Neural progenitor cell (in vitro differentiated cells): ENCODE measurements around the gene PRSS3.
"Not testable (repeated sequence)": the region's sequence is repeated elsewhere in the genome, so short reads cannot be mapped to it uniquely, and the experiment has no call there.

Experiments
- CTCF ChIP-seq: fragments of 200-600 bp; sonication (generic); IDR thresholded peaks from 2 replicates; pipeline ENCODE4 v1.5.1; 2017; ENCODE audit warnings: antibody characterized with exemption, mild to moderate bottlenecking
- EZH2 ChIP-seq: fragments of 200-600 bp; sonication (generic); IDR thresholded peaks from 2 replicates; pipeline ENCODE4 v1.6.1; 2017; ENCODE audit warnings: antibody characterized with exemption, mild to moderate bottlenecking, moderate library complexity
- EZH2phosphoT487 ChIP-seq: fragments of 200-600 bp; sonication (generic); IDR thresholded peaks from 2 replicates; pipeline ENCODE4 v1.6.1; 2017; ENCODE audit warnings: antibody characterized with exemption

GRCh38 chr9:33847894-33848205, 52.5 kb downstream of the PRSS3 start:
- not testable (repeated sequence) for TF ChIP-seq EZH2, CTCF, EZH2phosphoT487
